HT-29 (cell line): ENCODE measurements around the gene FGFBP1. TPM values are rescaled to one million over a fixed set of nuclear protein-coding genes. Genes with fewer than 3 reads are reported as not detected.

Source experiments
- DNase-seq: peaks from one replicate; pipeline ENCODE4 v3.0.0-alpha.2; 2015; ENCODE audit warnings: low spot score
- total RNA-seq: library from RNA; depleted of rRNA; stranded (reverse); fragments of >200 nt; shearing (Covaris generic); gene quantifications from 2 replicates; pipeline ENCODE4 v1.2.3, GENCODE V29; 2014

The FGFBP1 gene
- total RNA-seq, 1 experiment from 2014 or later: 0.36 TPM

DNA sequence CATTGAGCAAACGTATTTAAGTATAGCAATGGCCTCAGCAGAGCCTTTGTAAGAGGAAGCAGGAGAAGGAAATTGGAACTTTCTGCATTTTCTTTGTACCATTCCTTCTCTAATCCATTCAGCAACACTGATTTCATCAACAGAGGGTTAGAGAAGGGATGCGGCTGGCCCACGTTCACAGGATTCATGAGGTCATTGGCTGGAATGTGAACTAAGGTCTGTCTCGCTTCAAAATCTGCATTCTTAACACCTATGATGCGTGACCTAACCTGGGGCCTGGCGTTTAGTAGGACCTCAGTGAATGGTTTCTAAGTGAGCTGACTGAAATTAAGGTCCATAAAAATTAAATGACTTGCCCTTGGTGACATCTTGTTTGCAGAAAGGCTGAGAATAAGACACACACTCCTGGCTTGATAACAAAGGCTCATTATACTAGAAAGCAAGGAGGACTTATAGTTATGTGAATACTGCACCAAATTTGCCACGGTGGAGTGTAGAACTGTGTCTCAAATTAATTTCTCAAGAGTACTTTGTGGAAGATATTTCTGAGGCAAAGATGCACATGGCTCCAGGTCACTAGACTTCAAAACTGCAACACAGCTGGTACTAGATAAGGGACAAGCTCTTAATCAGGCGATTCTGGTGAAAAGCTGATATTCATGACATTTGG is 25.4 kb downstream of the FGFBP1 start:
- DNase-seq: no peak

DNA sequence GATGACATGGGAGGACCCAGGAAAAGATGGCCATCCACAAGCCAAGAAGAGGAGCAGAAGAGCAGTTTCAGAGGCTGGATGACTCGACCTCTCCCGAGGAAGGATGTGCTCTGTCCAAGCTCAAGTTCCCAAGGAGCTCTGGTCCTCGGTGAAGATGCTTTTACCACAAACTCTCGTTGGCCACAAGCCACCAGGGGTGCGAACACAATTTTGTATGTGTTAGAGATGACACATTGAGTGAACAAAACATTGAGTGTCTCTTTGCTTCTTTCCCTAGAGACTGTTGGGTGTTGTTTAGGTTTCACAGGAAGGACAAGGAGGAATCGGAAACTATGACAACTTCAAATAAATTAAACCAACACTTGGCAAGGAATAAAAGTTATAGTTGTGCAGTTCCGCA is 26.3 kb downstream of the FGFBP1 start:
- no peak for DNase-seq

DNA sequence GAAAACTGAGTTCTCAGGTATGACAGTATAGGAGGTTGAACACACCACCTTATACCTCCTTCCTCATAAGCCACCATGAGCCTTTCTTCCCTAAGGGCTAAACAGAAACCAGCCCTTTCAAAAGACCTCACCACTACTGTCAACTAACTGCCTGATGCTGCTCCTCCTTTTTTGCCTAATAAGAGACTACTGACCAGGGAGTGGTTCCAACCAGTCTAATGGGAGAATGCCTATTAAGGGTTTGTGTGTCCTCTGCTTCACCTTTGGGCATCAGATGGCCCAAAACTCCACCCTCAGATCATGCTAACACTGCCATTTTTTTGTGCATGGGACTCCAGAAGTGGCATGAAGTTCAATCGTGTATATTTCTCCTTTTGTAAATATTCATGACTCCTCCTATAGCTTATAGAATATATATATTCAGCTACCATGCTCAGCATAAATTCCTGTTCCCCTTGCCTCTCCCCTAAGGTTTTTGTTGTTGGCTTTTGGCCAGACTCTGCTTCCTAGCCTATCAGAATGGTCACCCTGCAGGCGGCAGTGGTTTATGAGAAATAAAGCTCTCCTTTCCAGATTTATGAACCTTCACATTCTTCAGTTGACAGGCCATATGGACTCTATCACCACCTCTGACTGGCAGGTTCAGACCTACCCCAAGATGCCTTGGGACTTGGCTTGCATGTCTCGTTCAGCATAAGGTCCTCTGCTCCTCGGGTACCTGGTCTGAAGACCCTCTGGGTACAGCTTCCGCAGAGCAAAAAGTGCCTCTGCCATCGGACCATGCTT is 28.2 kb downstream of the FGFBP1 start:
- DNase-seq: no peak

DNA sequence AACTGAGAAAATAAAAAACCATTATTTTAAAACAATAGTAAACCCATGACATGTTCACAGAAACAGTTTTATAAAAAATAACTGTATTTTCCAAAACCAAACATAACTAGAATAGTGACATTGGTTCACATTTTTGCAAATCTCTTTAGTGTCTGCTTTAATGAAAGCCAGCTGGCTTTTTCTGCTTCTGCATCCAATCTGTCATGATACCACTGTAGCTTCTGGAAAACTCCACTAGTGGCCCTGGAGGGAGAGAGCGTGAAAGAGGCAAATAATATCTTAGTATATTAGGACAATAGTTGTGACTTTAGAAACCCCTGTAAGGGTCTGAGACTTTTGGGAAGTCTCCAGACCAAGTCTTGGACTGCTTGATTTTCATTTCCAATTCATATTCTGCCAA is 31.1 kb downstream of the FGFBP1 start:
- DNase-seq: no peak

DNA sequence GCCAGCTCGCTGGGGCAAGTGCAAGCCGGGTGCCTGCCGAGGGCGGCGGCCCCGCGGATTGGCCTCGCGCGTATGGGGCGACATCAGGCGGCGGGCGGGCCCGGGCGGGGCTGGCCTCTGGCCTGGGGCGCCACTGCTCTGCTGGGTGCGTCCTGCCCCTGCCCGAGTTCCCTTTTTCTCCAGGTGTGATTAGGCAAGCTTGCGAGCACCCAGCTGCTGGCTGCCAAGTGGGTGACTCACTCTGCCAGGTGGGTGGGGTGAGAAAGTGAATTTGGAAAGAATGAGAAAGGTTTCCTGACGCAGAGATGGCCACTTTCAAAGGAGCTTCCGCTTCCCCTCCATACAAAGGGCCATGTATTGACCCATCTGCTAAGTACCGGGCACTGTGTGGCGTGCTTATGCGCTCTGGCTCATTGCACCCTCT is 32.5 kb downstream of the FGFBP1 start:
- peak; percentile 86 for DNase-seq

DNA sequence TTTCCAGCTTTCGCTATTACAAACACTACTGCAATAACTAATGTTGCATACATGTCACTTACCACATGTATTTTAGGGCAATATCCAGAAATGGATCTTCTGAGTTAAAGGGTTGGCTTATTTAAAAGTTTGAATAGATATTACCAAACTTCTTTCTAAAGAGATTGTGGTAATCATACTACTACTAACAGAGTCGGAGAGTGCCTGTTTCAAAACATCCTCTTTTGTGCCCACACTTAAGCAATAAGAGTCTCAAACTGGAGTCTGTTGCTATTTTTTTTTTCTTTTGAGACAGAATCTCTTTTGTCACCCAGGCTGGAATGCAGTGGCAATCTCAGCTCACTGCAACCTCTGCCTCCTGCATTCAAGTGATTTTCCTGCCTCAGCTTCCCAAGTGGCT is 35.8 kb downstream of the FGFBP1 start:
- DNase-seq: no peak

DNA sequence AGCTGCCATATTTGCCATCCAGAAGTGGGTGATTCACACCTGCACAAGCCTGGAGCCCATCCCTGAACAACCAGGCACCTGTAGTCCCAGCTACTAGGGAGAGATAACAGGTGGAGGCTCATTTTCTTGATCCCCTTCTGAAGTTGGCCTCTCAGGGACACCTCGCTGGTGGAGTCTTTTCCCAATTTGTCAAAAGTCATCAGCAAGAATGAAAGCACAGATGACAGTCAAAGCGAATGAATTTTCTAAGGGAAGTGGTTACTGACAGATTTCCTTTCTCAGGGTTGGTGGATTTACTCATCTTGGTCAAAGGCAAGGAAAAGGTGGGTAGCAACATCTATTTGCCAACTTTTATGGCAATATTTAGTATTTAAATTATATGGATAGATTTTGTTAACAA is 36.5 kb downstream of the FGFBP1 start:
- no peak for DNase-seq

DNA sequence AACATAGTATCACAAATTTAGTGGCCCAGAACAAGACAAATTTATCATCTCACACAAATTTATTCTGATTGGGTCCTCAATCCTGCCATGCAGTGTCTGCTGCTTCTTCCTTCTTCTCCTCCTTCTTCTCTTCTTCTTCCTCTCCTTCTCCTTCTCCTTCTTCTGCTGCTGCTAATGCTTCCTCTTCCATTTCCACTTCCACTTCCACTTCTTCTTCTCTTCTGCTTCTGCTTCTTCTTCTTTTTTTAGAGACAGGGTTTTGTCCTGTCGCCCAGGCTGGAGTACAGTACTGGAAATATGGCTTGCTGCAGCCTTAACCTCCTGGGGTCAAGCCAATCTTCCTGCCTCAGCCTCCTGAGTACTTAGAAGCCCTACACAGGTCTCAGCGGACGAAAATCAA is 37.5 kb downstream of the FGFBP1 start:
- DNase-seq: no peak

DNA sequence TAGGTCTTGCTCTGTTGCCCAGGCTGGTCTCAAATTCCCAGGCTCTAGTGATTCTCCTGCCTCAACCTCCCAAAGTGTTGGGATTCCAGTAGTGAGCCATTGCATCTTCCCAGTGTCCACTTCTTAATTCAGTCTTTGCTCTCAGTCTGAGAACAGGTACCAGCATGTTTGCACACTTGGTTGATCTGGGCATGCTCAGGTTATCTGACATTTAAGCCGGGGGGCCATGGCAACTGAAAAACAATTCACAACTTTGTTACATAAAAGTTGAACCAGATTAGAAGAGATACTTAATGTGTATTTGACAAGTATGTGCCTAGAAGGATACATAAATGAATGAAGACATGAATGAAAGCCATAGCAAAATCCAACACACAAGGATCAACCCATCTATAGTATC is 39.0 kb downstream of the FGFBP1 start:
- no peak for DNase-seq

DNA sequence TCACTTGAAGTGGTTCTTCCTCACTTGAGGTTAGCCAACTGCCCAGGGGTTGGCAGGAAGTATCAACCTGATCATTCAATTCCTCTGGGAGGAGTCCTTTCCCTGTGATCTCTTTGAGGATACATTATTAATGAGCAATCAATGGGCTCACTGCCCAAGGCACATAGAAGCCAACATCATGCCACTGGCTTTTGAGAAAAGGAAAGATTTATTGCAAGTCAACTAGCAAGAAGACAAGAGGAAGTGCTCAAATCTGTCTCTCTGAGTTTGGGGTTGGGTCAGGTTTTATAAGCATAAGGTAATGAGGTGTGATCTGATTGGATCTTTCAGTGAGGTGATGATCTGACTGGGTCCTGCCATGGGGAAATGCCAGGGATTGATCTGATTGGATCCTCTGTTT is 39.6 kb downstream of the FGFBP1 start:
- DNase-seq: no peak

DNA sequence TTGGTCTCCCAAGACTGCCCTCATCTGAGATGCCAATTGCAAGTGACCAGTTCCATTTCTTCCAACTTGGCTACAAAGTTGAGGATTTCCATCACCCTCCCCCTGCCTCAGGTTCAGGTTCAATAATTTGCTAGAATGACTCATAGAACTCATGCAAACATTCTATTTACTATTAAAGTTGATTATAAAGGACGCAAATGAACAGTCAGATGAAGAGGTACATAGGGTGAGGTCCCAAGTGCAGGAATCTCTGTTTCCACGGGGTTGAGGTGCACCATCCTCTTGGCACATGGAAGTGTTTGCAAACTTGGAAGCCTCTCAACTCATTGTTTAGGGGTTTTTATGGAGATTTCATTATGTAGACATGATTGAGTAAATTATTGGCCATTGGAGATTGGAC is 41.0 kb downstream of the FGFBP1 start:
- DNase-seq: no peak

DNA sequence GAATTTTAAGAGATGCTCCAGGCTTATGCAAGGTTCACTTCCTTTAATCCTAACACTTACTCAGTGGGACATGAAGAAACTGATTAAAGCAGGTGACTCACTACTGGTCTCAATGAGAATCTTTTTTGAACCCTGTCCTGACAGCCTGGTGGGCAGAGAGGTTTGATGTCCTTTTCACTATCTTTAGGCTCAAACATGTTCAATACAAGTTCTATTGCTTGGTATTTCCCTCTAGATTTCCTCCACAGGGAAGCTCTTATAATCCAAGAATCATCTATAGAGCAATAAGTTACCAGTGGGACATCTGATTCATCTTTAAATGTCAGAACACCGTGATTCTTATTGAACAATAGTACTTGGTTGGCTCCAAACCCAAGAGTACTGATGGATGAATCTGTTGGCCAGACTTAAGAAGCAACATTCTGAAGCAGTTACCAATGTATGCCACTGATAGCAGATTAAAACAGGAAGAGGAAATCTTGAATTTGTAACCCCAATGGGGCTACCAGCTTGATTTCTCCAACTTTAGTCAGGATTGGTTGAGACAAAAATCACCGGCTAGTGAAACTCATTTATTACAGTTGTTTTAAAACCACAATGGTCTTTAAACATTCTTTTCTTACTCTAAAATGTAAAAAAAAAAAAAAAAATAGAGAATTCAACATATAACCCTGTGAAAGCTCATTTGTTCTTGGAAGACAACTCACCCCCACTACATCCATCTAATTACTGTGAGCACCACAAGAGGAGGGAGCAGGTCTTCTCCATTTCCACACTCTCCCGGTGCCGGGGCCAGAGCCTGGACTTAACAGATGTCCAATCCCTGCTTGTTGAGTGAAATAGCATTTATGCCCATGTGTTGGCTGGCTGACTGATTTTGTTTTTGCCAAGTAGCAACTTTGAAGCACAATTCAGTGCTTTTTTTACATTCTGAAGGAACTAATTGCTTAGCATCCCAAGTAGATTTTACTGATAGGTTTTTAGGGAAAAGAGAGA is 43.3 kb downstream of the FGFBP1 start:
- DNase-seq: no peak

DNA sequence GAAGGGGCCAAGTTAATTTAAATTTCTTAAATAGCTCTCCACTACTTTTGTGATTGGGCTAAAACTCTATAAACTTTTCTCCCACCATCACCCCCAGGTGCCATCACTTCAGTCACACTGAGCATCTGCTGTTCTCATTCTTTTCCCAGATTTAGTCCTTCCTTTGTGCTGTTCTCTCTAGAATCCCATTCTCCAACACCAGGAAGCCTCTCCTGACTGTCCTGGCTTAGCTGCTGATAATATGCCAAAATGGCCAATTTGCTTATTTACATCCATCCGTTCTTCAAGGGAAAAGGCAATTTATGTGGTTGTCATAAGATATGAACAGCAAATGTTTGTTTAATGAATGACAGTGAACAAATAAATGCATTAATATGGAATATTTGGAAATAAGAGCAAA is 44.1 kb downstream of the FGFBP1 start:
- no peak for DNase-seq

DNA sequence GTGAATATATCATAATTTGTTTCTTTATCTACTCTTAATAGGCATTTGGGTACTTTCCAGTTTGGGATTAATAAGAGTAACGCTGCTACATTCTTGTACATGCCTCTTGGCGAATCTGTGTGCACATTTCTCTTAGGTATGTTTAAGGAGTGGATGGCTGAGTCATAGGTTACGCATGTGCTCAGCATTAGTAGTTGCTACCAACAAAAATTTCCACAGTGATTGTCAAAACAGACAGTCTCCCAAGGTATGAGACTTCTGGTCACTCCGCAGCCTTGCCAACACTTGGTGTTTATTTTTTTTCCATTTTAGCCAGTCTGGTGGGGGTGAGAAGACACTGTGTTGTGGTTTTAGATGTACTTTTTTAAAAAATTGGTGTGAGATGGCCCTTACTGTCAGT is 44.6 kb downstream of the FGFBP1 start:
- peak; percentile 86 for DNase-seq

DNA sequence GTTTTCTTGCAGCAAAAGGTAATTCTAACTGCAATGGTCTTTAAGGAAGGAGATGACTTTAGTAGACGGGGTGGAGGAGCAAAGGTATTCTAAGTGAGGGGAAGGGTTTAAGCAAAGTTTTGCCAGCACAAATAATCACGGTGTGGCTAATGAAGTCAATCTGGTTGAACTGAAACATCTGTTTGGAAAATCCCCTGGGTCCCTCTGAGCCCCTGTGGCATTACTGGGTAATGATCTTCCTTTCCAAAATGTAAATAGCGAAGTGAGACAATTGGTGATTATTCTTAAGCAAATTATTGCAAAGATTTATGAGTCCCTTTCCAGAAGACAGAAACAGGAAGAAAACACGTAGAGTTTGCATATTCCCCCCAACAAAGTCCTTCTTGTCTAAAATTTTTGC is 47.2 kb downstream of the FGFBP1 start:
- no peak for DNase-seq

DNA sequence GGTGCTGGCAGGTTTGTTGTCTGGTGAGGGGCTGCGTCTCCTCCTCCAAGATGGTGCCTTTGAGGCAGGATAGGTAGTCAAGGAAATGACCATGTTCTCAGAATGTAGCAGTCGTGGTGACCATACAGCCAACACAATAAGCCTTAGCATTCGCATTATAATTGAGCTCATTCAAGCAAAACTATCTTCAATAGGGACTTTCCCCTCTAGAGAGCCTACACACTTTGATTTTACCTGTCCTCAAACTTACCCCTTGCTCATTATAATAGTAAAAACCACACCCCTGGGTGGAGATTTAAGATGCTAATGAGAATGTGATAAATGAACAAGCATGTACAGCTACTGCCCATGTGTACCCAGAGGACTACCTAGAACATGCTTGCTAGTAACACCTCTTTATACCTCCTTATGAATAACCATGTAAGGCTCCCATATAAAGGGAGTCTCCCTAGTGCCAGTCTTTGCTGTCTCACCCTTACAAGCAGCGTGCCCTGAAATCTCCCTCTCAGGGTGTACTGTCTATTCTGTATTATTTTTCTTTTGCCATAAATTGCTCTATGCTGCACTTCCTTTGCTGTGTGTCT is 48.2 kb downstream of the FGFBP1 start:
- no peak for DNase-seq

DNA sequence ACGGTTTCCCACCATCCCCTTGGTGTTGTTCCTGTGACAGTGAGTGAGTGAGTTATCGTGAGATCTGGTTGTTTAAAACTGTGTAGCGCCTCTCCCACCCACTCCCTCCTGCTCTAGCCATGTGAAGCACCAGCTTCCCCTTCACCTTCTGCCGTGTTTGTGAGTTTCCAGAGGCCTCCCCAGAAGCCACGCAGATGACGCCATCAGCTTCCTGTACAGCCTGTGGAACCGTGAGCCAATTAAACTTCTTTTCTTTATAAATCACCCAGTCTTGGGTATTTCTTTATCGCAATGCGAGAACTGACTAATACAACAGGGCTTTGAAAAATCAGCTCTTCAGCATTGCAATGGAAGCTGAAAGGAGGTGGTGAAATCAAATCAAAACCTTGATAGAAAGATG is 50.0 kb downstream of the FGFBP1 start:
- no peak for DNase-seq
